HG03103 (cell line): ENCODE measurements around the gene TESPA1.
"Not testable (repeated sequence)": the region's sequence is repeated elsewhere in the genome, so short reads cannot be mapped to it uniquely, and the experiment has no call there.

Source experiments
- ATAC-seq: cut with Tn5 transposase; IDR thresholded peaks from one replicate; pipeline ENCODE4 v1.9.1; 2021; ENCODE audit warnings: low read depth; ENCODE audit not compliant: unreplicated experiment

TESPA1 gene

GRCh38 chr12:54950071-54950727 lies 34.4 kb downstream of the TESPA1 start:
- ATAC-seq, result no peak

- ATAC-seq, result no peak
These were observed 35.4 kb downstream of the TESPA1 start for GRCh38 chr12:54949073-54949711.

- ATAC-seq, result no peak
These were observed 36.4 kb downstream of the TESPA1 start for GRCh38 chr12:54948171-54948570.

GRCh38 chr12:54945082-54945481 lies 39.5 kb downstream of the TESPA1 start:
- no peak for ATAC-seq

GRCh38 chr12:54943292-54943691 lies 41.3 kb downstream of the TESPA1 start:
- ATAC-seq, result not testable (repeated sequence)

GRCh38 chr12:54941659-54942058 lies 42.9 kb downstream of the TESPA1 start:
- ATAC-seq, result no peak

- ATAC-seq, result no peak
These were observed 43.7 kb downstream of the TESPA1 start for GRCh38 chr12:54940727-54941315.

- ATAC-seq, result no peak
These were observed 46.6 kb downstream of the TESPA1 start for GRCh38 chr12:54937929-54938328.

- no peak for ATAC-seq
These were observed 47.2 kb downstream of the TESPA1 start for GRCh38 chr12:54937376-54937775.

GRCh38 chr12:54936736-54937135 lies 47.8 kb downstream of the TESPA1 start:
- no peak for ATAC-seq

- ATAC-seq, result peak; percentile 93
These were observed 49.2 kb downstream of the TESPA1 start for GRCh38 chr12:54935235-54935951.

- no peak for ATAC-seq
These were observed 50.1 kb downstream of the TESPA1 start for GRCh38 chr12:54934419-54934818.

- ATAC-seq, result no peak
These were observed 51.2 kb downstream of the TESPA1 start for GRCh38 chr12:54933376-54933775.

- ATAC-seq, result no peak
These were observed 51.9 kb downstream of the TESPA1 start for GRCh38 chr12:54932691-54933090.

GRCh38 chr12:54932038-54932437 lies 52.5 kb downstream of the TESPA1 start:
- no peak for ATAC-seq

GRCh38 chr12:54929998-54930397 lies 54.6 kb downstream of the TESPA1 start:
- ATAC-seq, result no peak

- ATAC-seq, result no peak
These were observed 58.3 kb downstream of the TESPA1 start for GRCh38 chr12:54926246-54926645.

- ATAC-seq, result no peak
These were observed 59.4 kb downstream of the TESPA1 start for GRCh38 chr12:54924972-54925707.

GRCh38 chr12:54917001-54917488 lies 67.5 kb downstream of the TESPA1 start:
- no peak for ATAC-seq
